ENCODE results near the gene MCTP2.

DNA sequence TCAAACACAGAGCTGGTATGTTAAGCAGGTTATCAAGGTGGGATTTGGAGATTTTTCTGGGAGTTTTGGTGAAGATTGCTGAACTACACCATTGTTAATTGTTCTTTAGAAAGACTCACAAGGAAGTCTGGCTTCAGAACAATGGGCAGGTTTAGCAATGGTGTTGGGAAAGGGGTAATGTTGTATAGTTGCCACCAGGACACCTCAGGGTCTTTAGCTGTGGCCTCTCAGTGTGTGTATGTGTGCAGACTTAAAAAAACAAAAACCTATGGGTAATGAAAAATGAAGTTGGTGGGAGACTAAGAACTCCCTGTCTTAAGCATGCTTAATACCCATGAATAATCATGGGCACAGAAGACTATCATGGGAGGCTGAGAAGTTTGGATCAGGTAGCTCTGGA is 91.7 kb downstream of the MCTP2 start:
- TF ChIP-seq POLR2A (IDR thresholded peaks at IDR 0.05) = no peak
- TF ChIP-seq, protein P1, sequence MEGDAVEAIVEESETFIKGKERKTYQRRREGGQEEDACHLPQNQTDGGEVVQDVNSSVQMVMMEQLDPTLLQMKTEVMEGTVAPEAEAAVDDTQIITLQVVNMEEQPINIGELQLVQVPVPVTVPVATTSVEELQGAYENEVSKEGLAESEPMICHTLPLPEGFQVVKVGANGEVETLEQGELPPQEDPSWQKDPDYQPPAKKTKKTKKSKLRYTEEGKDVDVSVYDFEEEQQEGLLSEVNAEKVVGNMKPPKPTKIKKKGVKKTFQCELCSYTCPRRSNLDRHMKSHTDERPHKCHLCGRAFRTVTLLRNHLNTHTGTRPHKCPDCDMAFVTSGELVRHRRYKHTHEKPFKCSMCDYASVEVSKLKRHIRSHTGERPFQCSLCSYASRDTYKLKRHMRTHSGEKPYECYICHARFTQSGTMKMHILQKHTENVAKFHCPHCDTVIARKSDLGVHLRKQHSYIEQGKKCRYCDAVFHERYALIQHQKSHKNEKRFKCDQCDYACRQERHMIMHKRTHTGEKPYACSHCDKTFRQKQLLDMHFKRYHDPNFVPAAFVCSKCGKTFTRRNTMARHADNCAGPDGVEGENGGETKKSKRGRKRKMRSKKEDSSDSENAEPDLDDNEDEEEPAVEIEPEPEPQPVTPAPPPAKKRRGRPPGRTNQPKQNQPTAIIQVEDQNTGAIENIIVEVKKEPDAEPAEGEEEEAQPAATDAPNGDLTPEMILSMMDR (IDR thresholded peaks at IDR 0.05) = no peak
